DLD1 (cell line): ENCODE measurements around the gene SLIT1.

ENCODE experiments used
- in situ Hi-C: cut with HindIII; loops from 2 replicates; pipeline ENCODE4 v1.10.0; 2017; ENCODE audit warnings: low sequenced_read_pairs

Gene SLIT1

DNA sequence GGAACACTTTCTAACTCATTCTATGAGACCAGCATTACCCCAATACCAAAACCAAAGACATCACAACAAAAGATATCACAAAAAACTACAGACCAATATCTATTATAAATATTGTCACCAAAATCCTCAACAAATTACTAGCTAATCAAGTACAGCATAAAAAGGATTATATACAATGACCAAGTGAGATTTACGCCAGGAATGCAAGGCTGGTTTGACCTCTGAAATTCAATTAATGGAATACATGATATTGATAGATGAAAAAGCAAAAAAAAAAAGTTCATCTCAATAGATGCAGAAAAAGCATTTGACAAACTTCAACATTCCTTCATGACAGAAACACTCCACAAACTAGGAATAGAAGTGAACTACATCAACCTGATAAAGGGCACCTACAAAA, 178.3 kb downstream of the SLIT1 start:
- in situ Hi-C loops = no loop called here

- in situ Hi-C loops = no loop called here
Observed at GRCh38 chr10:97006364-97006763, 179.4 kb downstream of the SLIT1 start.

- in situ Hi-C loops = no loop called here
Observed at GRCh38 chr10:97005349-97005748, 180.4 kb downstream of the SLIT1 start.

DNA sequence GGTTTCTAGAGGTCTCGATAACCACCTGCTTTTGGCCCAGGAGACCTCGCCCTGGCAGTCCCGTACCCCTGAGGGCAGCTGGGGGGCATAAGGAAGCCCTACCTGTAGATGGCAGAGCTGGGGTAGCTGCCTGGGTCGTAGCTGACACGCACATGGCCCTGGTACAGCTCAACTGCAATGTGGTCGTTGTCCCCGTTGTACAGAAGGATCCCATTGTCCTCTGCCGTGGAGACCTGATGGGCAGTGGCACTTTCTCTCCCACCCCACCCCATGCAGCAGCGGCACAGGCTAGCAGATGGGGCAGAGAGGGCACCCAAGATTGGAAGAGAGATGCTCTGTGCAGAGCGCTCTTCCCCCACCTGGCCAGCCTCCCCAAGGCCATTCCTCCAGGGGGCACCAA, 181.2 kb downstream of the SLIT1 start:
- in situ Hi-C loops = no loop called here

DNA sequence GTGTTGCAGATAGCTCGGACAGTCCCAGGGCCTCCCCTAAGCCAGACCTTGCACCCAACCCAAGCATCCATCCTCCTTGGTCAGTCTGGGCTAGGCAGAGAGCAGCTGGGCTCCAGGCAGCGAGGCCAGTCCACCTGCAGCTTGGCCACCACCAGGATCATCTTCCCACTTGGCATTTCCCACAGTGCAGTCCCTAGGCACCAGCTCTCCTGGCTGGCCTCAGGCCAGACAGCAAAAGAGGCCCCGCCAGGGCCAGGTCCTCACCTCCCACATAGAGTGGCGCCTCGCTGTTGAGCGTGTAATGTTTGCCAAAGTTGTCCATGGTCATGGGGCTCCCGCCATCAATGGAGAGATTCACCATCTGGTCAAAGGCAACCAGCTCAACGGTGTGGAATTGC, 182.0 kb downstream of the SLIT1 start:
- in situ Hi-C loops = no loop called here

DNA sequence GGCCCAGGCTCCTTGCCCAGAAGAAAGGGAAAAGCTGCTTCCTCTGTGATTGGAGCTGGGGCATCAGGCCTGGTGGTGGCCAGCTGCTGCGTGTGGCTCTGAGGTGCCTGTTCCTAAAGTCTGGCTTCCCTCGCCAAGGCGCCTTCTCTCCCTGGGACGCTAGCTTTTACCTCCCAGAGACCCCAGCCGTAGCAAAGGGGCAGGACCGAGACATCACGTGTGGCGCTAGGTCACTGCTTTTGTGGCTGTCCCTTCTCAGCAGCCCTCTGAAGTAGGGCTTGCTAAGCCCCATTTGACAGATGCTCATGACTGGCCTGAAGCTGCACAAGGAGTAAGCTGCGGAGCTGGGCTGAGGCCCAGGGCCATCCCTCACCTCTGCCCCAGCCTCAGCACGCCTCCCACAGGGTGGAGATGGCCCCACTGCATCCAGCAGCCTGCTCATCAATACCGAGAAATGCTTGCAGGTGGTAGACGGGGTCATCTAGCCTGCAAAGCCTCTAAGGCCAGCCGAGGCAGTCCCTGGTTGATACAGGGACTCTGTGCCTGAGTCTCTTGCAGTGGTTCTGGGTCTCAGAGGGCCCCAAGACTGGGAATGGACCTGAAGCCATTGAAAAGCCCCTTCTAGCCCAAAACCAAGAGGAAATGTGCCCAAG, 182.5 kb downstream of the SLIT1 start:
- in situ Hi-C loops = no loop called here

- in situ Hi-C loops = no loop called here
Observed at GRCh38 chr10:97002670-97003069, 183.1 kb downstream of the SLIT1 start.

DNA sequence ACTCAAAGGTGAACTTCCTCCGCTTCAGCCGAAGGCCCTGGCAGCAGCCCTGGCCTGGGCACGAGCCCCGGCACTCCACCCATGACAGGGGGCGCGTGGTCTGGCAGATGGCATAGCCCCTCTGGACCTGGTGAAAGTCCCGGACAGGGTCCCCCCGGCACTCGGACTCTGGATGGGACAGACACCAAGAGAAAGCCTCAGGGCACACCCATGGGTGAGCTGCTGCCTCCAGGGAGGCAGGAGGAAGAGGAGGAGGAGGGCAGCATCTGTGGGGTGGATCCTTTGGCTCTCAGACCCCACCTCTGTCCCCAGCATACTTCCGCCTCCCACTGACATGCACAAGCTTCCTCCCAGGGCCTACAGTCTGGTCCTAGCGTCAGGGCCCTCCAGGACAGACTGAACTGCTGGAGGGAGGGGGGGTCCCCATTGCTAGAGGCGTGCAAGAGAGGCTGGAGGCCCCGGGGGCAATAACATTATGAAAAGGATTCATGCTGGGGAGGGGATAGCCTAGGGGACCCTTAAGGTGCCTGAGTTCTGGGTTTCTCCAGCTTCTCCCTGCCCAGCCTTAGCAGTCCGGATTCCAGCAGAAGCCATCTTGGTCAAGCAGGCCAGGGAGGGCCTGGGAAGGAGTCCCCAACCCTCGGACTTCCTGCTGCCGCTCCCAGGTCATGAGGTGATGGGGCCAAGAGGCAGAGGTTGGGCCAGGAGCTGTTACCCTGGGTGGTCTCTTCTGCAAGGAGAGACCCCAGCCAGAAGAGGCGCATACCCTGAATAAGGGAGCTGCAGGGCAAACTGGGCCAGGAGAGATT, 184.4 kb downstream of the SLIT1 start:
- in situ Hi-C loops = no loop called here

GRCh38 chr10:97000487-97001182, 185.1 kb downstream of the SLIT1 start:
- in situ Hi-C loops = no loop called here

DNA sequence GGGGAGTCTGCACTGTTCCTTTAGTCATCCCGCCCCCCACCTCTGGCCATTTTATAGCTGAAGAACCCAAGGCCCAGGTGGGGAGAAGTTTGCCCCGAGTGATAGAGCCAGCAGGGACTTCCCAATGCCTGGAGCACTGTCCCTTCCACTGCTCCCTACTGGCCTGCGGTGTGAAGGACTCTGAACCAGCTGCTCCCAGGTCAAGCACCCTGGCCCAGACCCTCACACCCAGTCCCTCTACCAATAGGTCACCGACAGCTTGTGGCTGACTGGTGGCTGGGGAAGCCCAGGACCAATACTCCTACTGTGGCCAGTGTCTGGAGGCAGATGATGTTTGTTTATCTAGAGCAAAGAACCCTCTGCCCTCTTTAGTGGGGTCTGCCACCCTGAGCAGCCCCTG, 185.8 kb downstream of the SLIT1 start:
- in situ Hi-C loops = no loop called here

DNA sequence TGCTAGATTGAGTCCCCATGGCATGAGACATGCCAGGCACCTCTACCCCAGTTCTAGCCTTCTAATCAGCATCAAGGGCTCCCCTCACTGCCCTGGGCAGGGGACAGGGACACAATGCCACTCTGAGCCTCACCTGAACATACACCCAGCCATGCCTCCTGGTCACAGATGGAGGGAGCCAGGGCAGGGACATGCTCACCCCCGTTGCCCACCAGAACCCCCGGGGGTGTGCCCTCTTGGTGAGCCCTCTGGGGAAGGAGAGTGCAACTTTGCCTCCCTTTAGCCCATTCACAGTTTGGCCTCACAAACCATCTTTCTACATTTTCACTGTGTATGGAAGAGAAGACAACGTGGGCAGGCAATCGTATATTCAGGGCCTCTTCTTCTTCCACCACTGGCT, 186.4 kb downstream of the SLIT1 start:
- in situ Hi-C loops = no loop called here

DNA sequence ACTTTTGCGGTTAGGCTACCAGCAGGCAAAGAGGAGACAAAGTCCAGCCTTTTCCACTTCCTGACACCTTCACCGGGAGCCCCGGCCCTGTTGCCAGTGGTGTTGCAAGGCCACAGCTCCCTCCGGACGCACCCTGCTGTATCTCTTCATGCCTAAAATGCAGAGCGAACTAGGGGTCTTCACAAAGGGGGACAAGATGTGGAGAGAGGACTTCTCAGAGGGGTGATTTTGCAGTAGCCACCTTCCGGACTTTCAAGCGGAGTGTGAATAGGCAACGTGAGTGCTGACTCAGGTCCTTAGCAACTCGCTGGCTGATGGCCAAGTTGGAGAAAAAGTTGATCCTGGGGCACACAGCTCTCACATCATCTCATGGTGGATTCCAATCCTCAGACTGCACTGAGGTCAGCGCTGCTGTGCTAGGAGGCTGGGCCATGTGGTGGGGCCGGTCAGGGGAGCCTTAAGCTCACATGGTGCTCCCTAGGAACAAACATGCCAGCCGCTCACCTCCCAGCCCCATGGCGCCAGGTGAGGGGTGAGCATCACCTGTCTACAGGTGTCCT, 187.3 kb downstream of the SLIT1 start:
- in situ Hi-C loops = no loop called here

GRCh38 chr10:96996275-96996965, 189.3 kb downstream of the SLIT1 start:
- in situ Hi-C loops = no loop called here

DNA sequence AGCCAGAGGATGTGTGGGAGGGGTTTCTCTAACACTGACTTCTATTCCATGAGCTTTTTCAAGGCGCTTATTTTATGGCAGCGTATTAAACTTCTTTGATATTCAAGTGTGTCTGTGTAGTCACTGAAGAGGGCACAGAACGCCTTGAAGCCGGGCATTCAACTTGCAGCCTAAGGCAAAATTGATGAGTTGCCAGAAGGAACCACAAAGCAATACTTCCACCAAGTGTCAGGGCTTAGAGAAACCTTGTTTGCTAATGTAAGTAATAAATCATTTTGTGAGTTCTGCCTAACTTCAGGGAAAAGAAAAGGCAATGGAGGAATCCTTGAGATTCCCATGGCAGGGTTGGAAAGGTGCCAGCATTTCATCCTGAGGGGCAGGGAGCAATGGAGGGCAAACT, 189.9 kb downstream of the SLIT1 start:
- in situ Hi-C loops = no loop called here

DNA sequence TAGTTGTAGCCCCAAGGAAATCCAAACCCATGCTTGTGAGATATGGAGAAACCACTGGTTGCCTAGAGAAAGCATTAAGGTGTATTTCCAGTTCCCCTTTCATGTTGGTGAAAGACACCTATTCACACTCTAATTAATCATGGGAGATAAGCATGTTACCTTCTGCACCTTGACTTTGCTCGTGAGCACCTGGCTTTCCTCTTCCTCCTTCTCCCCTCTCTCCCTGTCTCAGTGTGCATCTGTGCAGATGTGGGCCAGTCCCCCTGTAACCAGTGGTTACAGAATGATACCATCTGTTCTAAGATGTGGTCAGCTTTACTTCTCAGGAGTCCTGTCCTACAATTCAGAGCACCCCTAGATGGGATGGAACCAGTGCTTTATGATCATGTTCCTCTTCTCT, 193.0 kb downstream of the SLIT1 start:
- in situ Hi-C loops = no loop called here

GRCh38 chr10:96991313-96991841, 194.4 kb downstream of the SLIT1 start:
- in situ Hi-C loops = no loop called here

- in situ Hi-C loops = no loop called here
Observed at GRCh38 chr10:96988426-96988825, 197.3 kb downstream of the SLIT1 start.

DNA sequence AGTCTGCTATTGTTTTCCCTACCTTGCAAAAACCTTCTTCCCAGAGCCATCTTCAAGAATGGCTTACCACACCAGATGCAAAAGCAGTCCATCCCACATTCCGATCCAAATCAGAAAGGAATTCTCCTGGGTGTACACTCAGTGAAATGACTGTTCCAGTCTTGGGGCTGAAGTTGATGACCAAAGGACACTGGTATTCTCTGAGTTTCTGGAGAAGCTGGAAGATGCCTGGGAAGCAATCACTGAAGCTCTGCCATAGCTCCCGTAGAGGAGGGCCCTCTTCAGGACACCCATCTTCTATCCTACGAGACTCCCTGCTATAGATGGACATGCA, 197.9 kb downstream of the SLIT1 start:
- in situ Hi-C loops = no loop called here

DNA sequence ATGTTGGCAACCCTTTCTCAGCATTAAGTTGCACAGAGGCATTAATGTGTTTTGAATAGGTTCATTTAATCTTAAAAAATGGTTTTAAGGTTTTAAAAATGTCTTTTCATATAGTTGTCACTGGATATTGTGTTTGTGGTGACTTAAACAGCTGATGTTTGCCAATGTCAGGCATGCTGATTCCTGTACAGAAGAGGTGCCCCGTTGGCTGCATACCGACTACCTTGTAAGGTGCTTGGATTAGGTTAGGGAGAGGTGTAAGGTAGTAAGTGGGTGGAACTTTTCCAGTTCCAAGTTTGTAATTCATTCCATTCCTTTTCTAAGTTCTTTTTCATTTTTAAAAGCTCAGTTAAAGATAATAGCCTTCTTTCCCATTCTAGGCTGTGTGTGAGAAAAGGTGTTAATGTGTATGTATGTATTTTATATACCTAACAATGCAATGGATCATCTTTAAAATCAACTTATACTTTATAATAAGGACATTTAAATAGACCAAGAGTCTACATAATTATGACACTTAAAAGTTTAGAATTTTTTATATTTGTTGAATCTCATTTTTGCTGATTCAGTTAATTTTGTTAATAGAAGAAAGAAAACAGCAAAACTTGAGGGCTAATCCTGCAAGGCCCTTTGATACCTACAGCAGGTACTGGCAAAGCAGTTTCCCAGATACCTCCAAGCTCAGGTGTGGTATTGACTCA, 198.5 kb downstream of the SLIT1 start:
- in situ Hi-C loops = no loop called here

GRCh38 chr10:96986200-96986856, 199.4 kb downstream of the SLIT1 start:
- in situ Hi-C loops = no loop called here
